Measurements from ENCODE around the gene NCOA1. TPM values are rescaled to one million over a fixed set of nuclear protein-coding genes. Genes with fewer than 3 reads are reported as not detected.

The NCOA1 gene
- polyA plus RNA-seq, 1 donor (not counting 4 experiments of a cell fraction or from before 2014, with no cell fraction given): 5.0 TPM

- Histone ChIP-seq H2AFZ (ENCODE audit: control insufficient read depth, low read length) (no peak overlapping the region), H3K36me3 (ENCODE audit: control insufficient read depth in 2 of 2, extremely low read depth in 1 of 2, insufficient read depth in 2 of 2, low read length in 2 of 2) (no peaks in the 10 kb centered on the region), H3K9ac (ENCODE audit: control insufficient read depth, extremely low read depth, insufficient read depth, low read length) (no peak overlapping the region), H3K27ac (ENCODE audit: control insufficient read depth, insufficient read depth, low read length) (no peak overlapping the region), H3K9me3 (ENCODE audit: control insufficient read depth, low read depth, low read length) (no peaks in the 10 kb centered on the region), H3K4me2 (ENCODE audit: control insufficient read depth, extremely low read depth, insufficient read depth, low read depth, low read length) (no peak overlapping the region), H3K79me2 (ENCODE audit: control insufficient read depth, insufficient read depth, low read length) (no peaks in the 10 kb centered on the region), H4K20me1 (ENCODE audit: control insufficient read depth, extremely low read depth, insufficient read depth, low read length) (no peaks in the 10 kb centered on the region), H3K9me1 (ENCODE audit: control insufficient read depth, extremely low read depth, insufficient read depth, low read length) (no peaks in the 10 kb centered on the region), H3K27me3 (ENCODE audit: control insufficient read depth, extremely low read depth, insufficient read depth, low read length) (no peaks in the 10 kb centered on the region), H3K4me1 (ENCODE audit: control insufficient read depth, extremely low read depth, insufficient read depth, low read length) (no peaks in the 10 kb centered on the region), H3K4me3 (ENCODE audit: control insufficient read depth in 2 of 3, extremely low read depth in 1 of 3, insufficient read depth in 2 of 3, low read depth in 1 of 3, low read length in 3 of 3) (no peak overlapping the region)
- DNase-seq (ENCODE audit: low read depth, low spot score): no peak
- no peak for FAIRE-seq
- dilution Hi-C loops (cut with MboI; ENCODE audit: extremely low pct_ligation_motif_present, low sequenced_read_pairs): no loop called here
- no peak for TF ChIP-seq EZH2 (IDR thresholded peaks at IDR 0.05; ENCODE audit: low read length)
Observed at GRCh38 chr2:24576617-24577016, 85.6 kb downstream of the NCOA1 start.

DNA sequence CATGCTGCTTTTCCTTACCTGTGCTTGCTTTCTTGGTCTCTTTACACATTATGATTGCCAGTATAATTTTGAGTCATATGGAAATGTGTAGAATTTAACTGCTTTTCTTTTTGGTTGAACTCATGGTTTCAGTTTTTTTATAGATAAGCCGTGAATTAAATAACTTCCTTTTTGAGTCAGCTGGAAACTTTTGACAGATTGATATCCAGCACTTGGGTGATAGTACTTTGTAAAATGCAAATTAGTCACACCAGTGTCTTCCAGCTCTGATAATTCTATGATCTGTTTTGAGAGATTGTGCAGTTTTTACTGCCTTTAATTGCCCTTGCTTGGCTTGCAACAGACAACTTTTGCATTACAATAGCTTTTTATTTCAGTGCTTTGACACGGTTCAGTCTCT is 86.4 kb downstream of the NCOA1 start:
- Histone ChIP-seq H3K27me3 (ENCODE audit: control insufficient read depth, extremely low read depth, insufficient read depth, low read length) (no peaks in the 10 kb centered on the region), H3K4me3 (ENCODE audit: control insufficient read depth in 2 of 3, extremely low read depth in 1 of 3, insufficient read depth in 2 of 3, low read depth in 1 of 3, low read length in 3 of 3) (no peak overlapping the region), H3K27ac (ENCODE audit: control insufficient read depth, insufficient read depth, low read length) (no peak overlapping the region), H3K36me3 (ENCODE audit: control insufficient read depth in 2 of 2, extremely low read depth in 1 of 2, insufficient read depth in 2 of 2, low read length in 2 of 2) (no peaks in the 10 kb centered on the region), H3K4me2 (ENCODE audit: control insufficient read depth, extremely low read depth, insufficient read depth, low read depth, low read length) (no peak overlapping the region), H3K79me2 (ENCODE audit: control insufficient read depth, insufficient read depth, low read length) (no peaks in the 10 kb centered on the region), H2AFZ (ENCODE audit: control insufficient read depth, low read length) (no peak overlapping the region), H4K20me1 (ENCODE audit: control insufficient read depth, extremely low read depth, insufficient read depth, low read length) (no peaks in the 10 kb centered on the region), H3K9ac (ENCODE audit: control insufficient read depth, extremely low read depth, insufficient read depth, low read length) (no peak overlapping the region), H3K9me3 (ENCODE audit: control insufficient read depth, low read depth, low read length) (no peaks in the 10 kb centered on the region), H3K4me1 (ENCODE audit: control insufficient read depth, extremely low read depth, insufficient read depth, low read length) (no peaks in the 10 kb centered on the region), H3K9me1 (ENCODE audit: control insufficient read depth, extremely low read depth, insufficient read depth, low read length) (no peaks in the 10 kb centered on the region)
- DNase-seq (ENCODE audit: low read depth, low spot score) (no peak), FAIRE-seq (no peak)
- TF ChIP-seq EZH2 (IDR thresholded peaks at IDR 0.05; ENCODE audit: low read length) (no peak), CTCF (optimal IDR thresholded peaks at IDR 0.05 in 1 of 3, IDR thresholded peaks at IDR 0.05 in 1 of 3, conservative IDR thresholded peaks at IDR 0.05 in 1 of 3; ENCODE audit: extremely low read depth in 1 of 3, insufficient read depth in 2 of 3, low read length in 3 of 3) (no peak)
- dilution Hi-C loops (cut with MboI; ENCODE audit: extremely low pct_ligation_motif_present, low sequenced_read_pairs): no loop called here

All from keratinocyte (primary cell).